ENCODE results near the gene KCNH6.

KCNH6 gene

GRCh38 chr17:63592797-63593196, 69.6 kb downstream of the KCNH6 start:
- peaks cover 79% of the 10 kb centered on the region for H3K36me3 ChIP-seq
- H3K9ac ChIP-seq, result no peak overlapping the region
- no peaks in the 10 kb centered on the region for H3K4me1 ChIP-seq
- H3K27me3 ChIP-seq, result no peaks in the 10 kb centered on the region
- H3K4me2 ChIP-seq, result no peak overlapping the region
- no peak overlapping the region for H3K27ac ChIP-seq
- H4K20me1 ChIP-seq, result 0 out of 2 replicates have a peak, but pooled peaks cover 11% of the 10 kb centered on the region
- no peak for TF ChIP-seq Cebpa-rat (IDR thresholded peaks at IDR 0.05)
- no peaks in the 10 kb centered on the region for H3K9me3 ChIP-seq
- no peak overlapping the region for H3K4me3 ChIP-seq

DNA sequence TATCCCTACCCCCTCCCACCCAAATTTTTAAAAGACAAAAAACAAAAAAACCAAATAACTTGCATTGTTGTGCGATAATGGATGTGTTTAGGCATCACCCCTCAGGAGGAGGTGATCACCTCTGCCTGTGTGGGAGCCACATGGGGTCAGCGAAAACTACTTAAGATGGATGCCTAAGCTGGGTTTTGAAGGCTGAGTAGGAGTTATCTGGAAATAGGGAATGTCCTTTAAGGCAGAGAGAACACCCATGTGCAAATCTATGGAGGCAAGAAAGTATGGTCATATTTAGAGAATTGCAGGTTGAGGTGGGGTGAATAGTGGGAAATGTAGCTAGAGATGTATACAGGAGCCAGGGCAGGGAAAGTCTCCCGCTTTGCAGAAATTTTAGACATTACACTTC, 72.0 kb downstream of the KCNH6 start:
- TF ChIP-seq Cebpa-rat (IDR thresholded peaks at IDR 0.05), result no peak
- Histone ChIP-seq H3K27me3 (no peaks in the 10 kb centered on the region), H3K9me3 (no peaks in the 10 kb centered on the region), H3K27ac (no peak overlapping the region), H3K4me3 (no peak overlapping the region), H3K9ac (no peak overlapping the region), H3K4me1 (peaks cover 4% of the 10 kb centered on the region; the same call in 1 of the 2 replicates), H3K36me3 (peaks cover 56% of the 10 kb centered on the region), H3K4me2 (no peak overlapping the region), H4K20me1 (0 out of 2 replicates have a peak, but pooled peaks cover 11% of the 10 kb centered on the region)
